Calu3 (cell line): ENCODE results near the gene TAF4B. TPM values are rescaled to one million over a fixed set of nuclear protein-coding genes. Genes with fewer than 3 reads are reported as not detected.

ENCODE experiments used
- BruUV-seq: library from RNA; stranded (reverse); fragments of 400-500 nt; replicated peaks from 2 replicates; lab custom pipeline; 2021; lab: Mats Ljungman, UMichigan
- CTCF ChIA-PET: fragments of 300-600 bp; sonication (Branson Sonifier 250); formaldehyde crosslinking; loops from one replicate; lab custom pipeline; 2022; ENCODE audit warnings: antibody characterized with exemption; lab: Charles Lee
- DNase-seq: peaks from one replicate; pipeline ENCODE4 v3.0.0; 2022
- H3K27ac Mint-ChIP-seq: one replicate; pipeline ENCODE4 v1.8.0; 2022; ENCODE audit warnings: mixed read lengths; ENCODE audit not compliant: unreplicated experiment
- H3K27me3 Mint-ChIP-seq: one replicate; pipeline ENCODE4 v1.8.0; 2022; ENCODE audit warnings: mixed read lengths; ENCODE audit not compliant: unreplicated experiment
- H3K36me3 Mint-ChIP-seq: one replicate; pipeline ENCODE4 v1.8.0; 2022; ENCODE audit warnings: mild to moderate bottlenecking, moderate library complexity, mixed read lengths; ENCODE audit not compliant: insufficient read depth, unreplicated experiment
- H3K4me1 Mint-ChIP-seq: one replicate; pipeline ENCODE4 v1.8.0; 2022; ENCODE audit warnings: mild to moderate bottlenecking, low read depth, mixed read lengths; ENCODE audit not compliant: unreplicated experiment
- H3K4me3 Mint-ChIP-seq: one replicate; pipeline ENCODE4 v1.8.0; 2022; ENCODE audit warnings: mild to moderate bottlenecking, low read depth, moderate library complexity, mixed read lengths; ENCODE audit not compliant: unreplicated experiment
- H3K9me3 Mint-ChIP-seq: one replicate; pipeline ENCODE4 v1.8.0; 2022; ENCODE audit warnings: low read depth, mixed read lengths; ENCODE audit not compliant: unreplicated experiment
- intact Hi-C: fragments of 100-400 bp; cut with micrococcal nuclease; formaldehyde crosslinking; loops from one replicate; pipeline ENCODE4 v1.10.0; 2022; ENCODE audit not compliant: unreplicated experiment
- total RNA-seq: library from RNA; stranded (reverse); gene quantifications from 2 replicates; pipeline ENCODE4 v1.2.3, GENCODE V29; 2022
- TF ChIP-seq, protein P1 (sequence below): fragments of 200-600 bp; IDR thresholded peaks from one replicate; pipeline ENCODE4 v1.8.0; 2022; ENCODE audit warnings: antibody characterized with exemption; ENCODE audit not compliant: unreplicated experiment

TAF4B gene
- total RNA-seq, 1 experiment from 2014 or later, result 9.6 TPM

- CTCF ChIA-PET, result no interaction called here
- no peaks in the 10 kb centered on the region for H3K36me3 Mint-ChIP-seq
Observed at GRCh38 chr18:26210147-26210546, 16.1 kb upstream of the TAF4B start.

DNA sequence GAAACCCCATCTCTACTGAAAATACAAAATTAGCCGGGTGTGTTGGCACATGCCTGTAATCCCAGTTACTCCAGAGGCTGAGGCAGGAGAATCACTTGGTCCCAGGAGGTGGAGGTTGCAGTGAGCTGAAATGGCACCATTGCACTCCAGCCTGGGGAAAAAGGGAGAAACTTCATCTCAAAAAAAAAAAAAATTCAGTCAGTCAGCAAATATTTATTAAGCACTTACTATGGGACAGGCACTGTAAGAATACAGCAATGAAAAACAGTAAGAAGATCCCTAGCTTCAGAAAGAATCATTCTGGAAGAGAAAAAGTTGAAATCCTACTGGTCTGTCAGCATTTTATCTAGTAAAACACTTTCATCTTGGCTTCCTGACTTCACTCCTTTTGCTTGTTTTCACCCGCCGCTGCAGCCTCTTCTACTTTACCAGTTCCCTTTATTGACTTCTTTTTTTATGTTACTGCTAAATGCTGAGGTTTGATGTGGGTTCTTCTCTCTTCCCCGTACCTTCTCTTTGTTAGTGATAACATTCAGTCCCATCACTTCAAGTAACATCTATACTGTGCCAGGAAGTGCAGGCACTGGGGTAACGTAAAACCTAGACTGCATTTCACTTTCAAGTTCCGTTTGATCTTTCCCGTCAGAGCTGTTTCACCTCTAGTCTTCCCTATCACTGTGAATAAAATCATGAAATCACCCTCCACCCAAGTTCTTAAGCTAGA, 10.8 kb upstream of the TAF4B start:
- H3K27me3 Mint-ChIP-seq, result peaks cover 10% of the 10 kb centered on the region
- no peaks in the 10 kb centered on the region for H3K4me1 Mint-ChIP-seq
- H3K27ac Mint-ChIP-seq, result no peak overlapping the region

More at GRCh38 chr18:26210147-26210546, 16.1 kb upstream of the TAF4B start:
- no peak overlapping the region for H3K27ac Mint-ChIP-seq
- intact Hi-C loops, result no loop called here
- H3K9me3 Mint-ChIP-seq, result no peaks in the 10 kb centered on the region
- DNase-seq, result no peak
- no peaks in the 10 kb centered on the region for H3K4me1 Mint-ChIP-seq
- peaks cover 10% of the 10 kb centered on the region for H3K27me3 Mint-ChIP-seq
- no TSS peak for BruUV-seq
- TF ChIP-seq, protein P1, sequence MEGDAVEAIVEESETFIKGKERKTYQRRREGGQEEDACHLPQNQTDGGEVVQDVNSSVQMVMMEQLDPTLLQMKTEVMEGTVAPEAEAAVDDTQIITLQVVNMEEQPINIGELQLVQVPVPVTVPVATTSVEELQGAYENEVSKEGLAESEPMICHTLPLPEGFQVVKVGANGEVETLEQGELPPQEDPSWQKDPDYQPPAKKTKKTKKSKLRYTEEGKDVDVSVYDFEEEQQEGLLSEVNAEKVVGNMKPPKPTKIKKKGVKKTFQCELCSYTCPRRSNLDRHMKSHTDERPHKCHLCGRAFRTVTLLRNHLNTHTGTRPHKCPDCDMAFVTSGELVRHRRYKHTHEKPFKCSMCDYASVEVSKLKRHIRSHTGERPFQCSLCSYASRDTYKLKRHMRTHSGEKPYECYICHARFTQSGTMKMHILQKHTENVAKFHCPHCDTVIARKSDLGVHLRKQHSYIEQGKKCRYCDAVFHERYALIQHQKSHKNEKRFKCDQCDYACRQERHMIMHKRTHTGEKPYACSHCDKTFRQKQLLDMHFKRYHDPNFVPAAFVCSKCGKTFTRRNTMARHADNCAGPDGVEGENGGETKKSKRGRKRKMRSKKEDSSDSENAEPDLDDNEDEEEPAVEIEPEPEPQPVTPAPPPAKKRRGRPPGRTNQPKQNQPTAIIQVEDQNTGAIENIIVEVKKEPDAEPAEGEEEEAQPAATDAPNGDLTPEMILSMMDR, result no peak
- H3K4me3 Mint-ChIP-seq, result no peak overlapping the region

DNA sequence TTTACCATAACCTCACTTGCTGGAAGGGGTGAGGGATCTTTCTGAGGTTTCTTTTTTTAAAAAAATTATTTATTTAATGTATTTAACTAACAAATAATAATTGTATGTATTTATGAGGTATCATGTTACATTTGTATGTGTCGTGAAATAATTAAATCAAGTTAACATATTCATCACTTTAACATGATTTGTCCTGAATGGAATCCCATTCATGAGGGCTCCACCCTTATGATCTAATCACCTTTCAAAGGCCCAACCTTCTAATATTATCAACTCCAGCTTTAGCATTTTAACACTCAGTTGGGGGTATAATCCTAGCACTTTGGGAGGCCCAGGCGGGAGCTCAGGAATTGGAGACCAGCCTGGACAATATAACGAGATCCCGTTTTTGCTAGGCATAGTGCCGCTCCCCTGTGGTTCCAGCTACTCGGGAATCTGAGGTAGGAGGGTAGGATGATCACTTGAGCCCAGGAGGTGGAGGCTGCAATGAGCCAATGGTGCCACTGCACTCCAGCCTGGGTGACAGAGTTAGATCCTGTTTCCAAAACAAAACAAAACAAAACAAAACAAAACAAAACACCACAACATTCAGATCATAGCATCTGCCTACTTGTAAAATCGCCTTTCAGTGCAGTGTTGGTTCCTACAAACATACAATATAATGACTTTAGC, 1.1 kb upstream of the TAF4B start:
- TF ChIP-seq, protein P1, result no peak
- peak overlapping the region; percentile 97 for H3K4me3 Mint-ChIP-seq
- DNase-seq, result no peak
- CTCF ChIA-PET, result no interaction called here
- no TSS peak for BruUV-seq
- peaks cover 38% of the 10 kb centered on the region for H3K27me3 Mint-ChIP-seq
- H3K36me3 Mint-ChIP-seq, result peaks cover 23% of the 10 kb centered on the region
- H3K9me3 Mint-ChIP-seq, result no peaks in the 10 kb centered on the region
- peak overlapping the region; percentile 95 for H3K27ac Mint-ChIP-seq
- intact Hi-C loops, result no loop called here
- H3K4me1 Mint-ChIP-seq, result peaks cover 9% of the 10 kb centered on the region

More for the DNA sequence above, 10.8 kb upstream of the TAF4B start:
- no peaks in the 10 kb centered on the region for H3K36me3 Mint-ChIP-seq
- CTCF ChIA-PET, result no interaction called here
- BruUV-seq, result no TSS peak
- TF ChIP-seq, protein P1, result no peak
- H3K9me3 Mint-ChIP-seq, result no peaks in the 10 kb centered on the region
- H3K4me3 Mint-ChIP-seq, result no peak overlapping the region
- no peak for DNase-seq
- intact Hi-C loops, result no loop called here

- Mint-ChIP-seq H3K4me1 (peaks cover 9% of the 10 kb centered on the region), H3K27ac (peak overlapping the region; percentile 95), H3K36me3 (peaks cover 23% of the 10 kb centered on the region), H3K9me3 (no peaks in the 10 kb centered on the region), H3K27me3 (peaks cover 31% of the 10 kb centered on the region), H3K4me3 (peak overlapping the region; percentile 97)
- no peak for DNase-seq
- intact Hi-C loops, result no loop called here
- TF ChIP-seq, protein P1, result no peak
- BruUV-seq, result no TSS peak
- CTCF ChIA-PET, result interaction anchor here (0.6 kb wide), 1 partner anchor 52 kb away, joined by 3 read pairs; no protein-coding TSS in a partner anchor
Observed at GRCh38 chr18:26225915-26226228, 373 bp upstream of the TAF4B start.
